Trophoblast cell (in vitro differentiated cells and primary cell): ENCODE results near the gene KIAA1328.
A peak's percentile ranks its signal among the peaks of the same experiment; 100 is the strongest.

Source experiments
- DNase-seq, 2 donors: peaks; one replicate each; pipeline ENCODE4 v3.0.0-alpha.2; 2016
- H2AFZ ChIP-seq: 2 replicates; pipeline ENCODE4 v1.6.1; 2013; ENCODE audit warnings: low read length, moderate library complexity, mild to moderate bottlenecking; ENCODE audit not compliant: insufficient read depth, poor library complexity
- H2AK5ac ChIP-seq: 2 replicates; pipeline ENCODE4 v1.6.1; 2013; ENCODE audit warnings: mild to moderate bottlenecking, low read length
- H2BK120ac ChIP-seq: 2 replicates; pipeline ENCODE4 v1.6.1; 2013; ENCODE audit warnings: low read length, mild to moderate bottlenecking, moderate library complexity; ENCODE audit not compliant: insufficient read depth, poor library complexity
- H2BK12ac ChIP-seq: 2 replicates; pipeline ENCODE4 v1.6.1; 2013; ENCODE audit warnings: mild to moderate bottlenecking, low read length, moderate library complexity
- H2BK5ac ChIP-seq: 2 replicates; pipeline ENCODE4 v1.6.1; 2013; ENCODE audit warnings: low read length, low read depth, moderate library complexity, mild to moderate bottlenecking; ENCODE audit not compliant: poor library complexity
- H3K14ac ChIP-seq: 2 replicates; pipeline ENCODE4 v1.6.1; 2013; ENCODE audit warnings: mild to moderate bottlenecking, low read length
- H3K18ac ChIP-seq: 2 replicates; pipeline ENCODE4 v1.6.1; 2013; ENCODE audit warnings: mild to moderate bottlenecking, low read length
- H3K23ac ChIP-seq: 2 replicates; pipeline ENCODE4 v1.6.1; 2013; ENCODE audit warnings: low read length
- H3K27ac ChIP-seq: 2 replicates; pipeline ENCODE4 v1.5.1; 2013; ENCODE audit warnings: low read depth, mild to moderate bottlenecking, inconsistent platforms, low read length, moderate library complexity
- H3K27me3 ChIP-seq: 2 replicates; pipeline ENCODE4 v1.6.1; 2013; ENCODE audit warnings: inconsistent platforms, mild to moderate bottlenecking, low read length, moderate library complexity; ENCODE audit not compliant: insufficient read depth
- H3K36me3 ChIP-seq, 2 experiments: 1 replicate in 1 of 2; 2 replicates in 1 of 2; pipeline ENCODE4 v1.6.1; 2013; ENCODE audit warnings: low read length in 2 of 2, mild to moderate bottlenecking in 2 of 2, moderate library complexity in 1 of 2; ENCODE audit not compliant: insufficient read depth in 2 of 2, control insufficient read depth in 1 of 2
- H3K4ac ChIP-seq: 2 replicates; pipeline ENCODE4 v1.6.1; 2013; ENCODE audit warnings: low read depth, mild to moderate bottlenecking, low read length, moderate library complexity
- H3K4me1 ChIP-seq, 2 experiments: 1 replicate in 1 of 2; 2 replicates in 1 of 2; pipeline ENCODE4 v1.6.1; 2013; ENCODE audit warnings: low read length in 2 of 2, mild to moderate bottlenecking in 2 of 2, moderate library complexity in 1 of 2; ENCODE audit not compliant: insufficient read depth in 2 of 2, control insufficient read depth in 1 of 2
- H3K4me2 ChIP-seq: 2 replicates; pipeline ENCODE4 v1.6.1; 2013; ENCODE audit warnings: inconsistent platforms, mild to moderate bottlenecking, low read length, moderate library complexity
- H3K4me3 ChIP-seq: 2 replicates; pipeline ENCODE4 v1.5.1; 2013; ENCODE audit warnings: mild to moderate bottlenecking, low read depth, low read length, inconsistent platforms
- H3K79me1 ChIP-seq: one replicate; pipeline ENCODE4 v1.6.1; 2013; ENCODE audit warnings: low read length
- H3K79me2 ChIP-seq: 2 replicates; pipeline ENCODE4 v1.6.1; 2013; ENCODE audit warnings: low read length, mild to moderate bottlenecking; ENCODE audit not compliant: control insufficient read depth, insufficient read depth, poor library complexity
- H3K9ac ChIP-seq: 2 replicates; pipeline ENCODE4 v1.6.1; 2013; ENCODE audit warnings: mild to moderate bottlenecking, low read length
- H3K9me3 ChIP-seq: 2 replicates; pipeline ENCODE4 v1.6.1; 2013; ENCODE audit warnings: low read depth, mild to moderate bottlenecking, control low read depth, inconsistent platforms, low read length; ENCODE audit not compliant: insufficient read depth
- H4K12ac ChIP-seq: 2 replicates; pipeline ENCODE4 v1.6.1; 2013; ENCODE audit warnings: low read depth, mild to moderate bottlenecking, low read length, moderate library complexity
- H4K8ac ChIP-seq: 2 replicates; pipeline ENCODE4 v1.6.1; 2013; ENCODE audit warnings: low read depth, mild to moderate bottlenecking, low read length, moderate library complexity
- H4K91ac ChIP-seq: one replicate; pipeline ENCODE4 v1.6.1; 2013; ENCODE audit warnings: low read depth, mild to moderate bottlenecking, low read length, moderate library complexity
- WGBS: extraction: QIAGEN DNeasy Blood & Tissue Kit; methylation state at CpG from one replicate; pipeline ENCODE4 v1.1.7; 2013; ENCODE audit warnings: missing lambda C conversion rate; ENCODE audit not compliant: insufficient read length, insufficient coverage; ENCODE audit errors: extremely low coverage; 5-methylcytosine and 5-hydroxymethylcytosine counted together

KIAA1328 gene

GRCh38 chr18:37122877-37123276 lies 293.9 kb downstream of the KIAA1328 start:
- no peaks in the 10 kb centered on the region for H3K36me3 ChIP-seq
- H2AFZ ChIP-seq: no peak overlapping the region
- no peak overlapping the region for H3K4me3 ChIP-seq
- no peaks in the 10 kb centered on the region for H3K79me1 ChIP-seq
- H2BK5ac ChIP-seq: no peak overlapping the region
- no peak overlapping the region for H3K27ac ChIP-seq
- H4K12ac ChIP-seq: no peak overlapping the region
- no peaks in the 10 kb centered on the region for H3K9me3 ChIP-seq
- no peaks in the 10 kb centered on the region for H3K27me3 ChIP-seq
- H3K79me2 ChIP-seq: no peaks in the 10 kb centered on the region
- no peak overlapping the region for H2BK12ac ChIP-seq
- no peak for DNase-seq
- H3K14ac ChIP-seq: no peak overlapping the region
- no peak overlapping the region for H4K91ac ChIP-seq
- no peaks in the 10 kb centered on the region for H3K4me1 ChIP-seq
- no peak overlapping the region for H4K8ac ChIP-seq
- no peak overlapping the region for H2BK120ac ChIP-seq
- H3K23ac ChIP-seq: no peak overlapping the region
- no peak overlapping the region for H3K18ac ChIP-seq
- no peak overlapping the region for H3K4me2 ChIP-seq
- no peak overlapping the region for H2AK5ac ChIP-seq
- no peak overlapping the region for H3K4ac ChIP-seq
- H3K9ac ChIP-seq: no peak overlapping the region

- Histone ChIP-seq H2AK5ac (no peak overlapping the region), H3K79me1 (no peaks in the 10 kb centered on the region), H3K23ac (no peak overlapping the region), H2AFZ (no peak overlapping the region), H3K4me3 (no peak overlapping the region), H3K4ac (no peak overlapping the region), H3K4me1 (no peaks in the 10 kb centered on the region), H3K27me3 (no peaks in the 10 kb centered on the region), H3K9me3 (no peaks in the 10 kb centered on the region), H4K91ac (no peak overlapping the region), H3K18ac (no peak overlapping the region), H2BK5ac (no peak overlapping the region), H3K36me3 (no peaks in the 10 kb centered on the region), H4K8ac (no peak overlapping the region), H2BK120ac (no peak overlapping the region), H3K79me2 (no peaks in the 10 kb centered on the region), H2BK12ac (no peak overlapping the region), H4K12ac (no peak overlapping the region), H3K27ac (no peak overlapping the region), H3K4me2 (no peak overlapping the region), H3K9ac (no peak overlapping the region), H3K14ac (no peak overlapping the region)
- peak in 1 of 2 donors; percentile 9 for DNase-seq
- no CpG with 5 or more reads among the region's 2 CpGs for WGBS
These were observed 295.6 kb downstream of the KIAA1328 start for GRCh38 chr18:37124516-37124915.

GRCh38 chr18:37135177-37135576 lies 306.2 kb downstream of the KIAA1328 start:
- H3K18ac ChIP-seq: no peak overlapping the region
- H2AFZ ChIP-seq: no peak overlapping the region
- no peak overlapping the region for H3K4me2 ChIP-seq
- no peak overlapping the region for H3K4me3 ChIP-seq
- no peak overlapping the region for H3K27ac ChIP-seq
- no peak overlapping the region for H4K12ac ChIP-seq
- no CpG with 5 or more reads among the region's 4 CpGs for WGBS
- H2BK12ac ChIP-seq: no peak overlapping the region
- H3K4me1 ChIP-seq: no peaks in the 10 kb centered on the region
- no peak overlapping the region for H2AK5ac ChIP-seq
- H3K36me3 ChIP-seq: no peaks in the 10 kb centered on the region
- no peak overlapping the region for H3K9ac ChIP-seq
- H2BK120ac ChIP-seq: no peak overlapping the region
- no peak overlapping the region for H3K4ac ChIP-seq
- no peak overlapping the region for H3K23ac ChIP-seq
- no peak overlapping the region for H4K8ac ChIP-seq
- DNase-seq: no peak
- H3K14ac ChIP-seq: no peak overlapping the region
- H3K9me3 ChIP-seq: no peaks in the 10 kb centered on the region
- no peaks in the 10 kb centered on the region for H3K79me2 ChIP-seq
- no peak overlapping the region for H4K91ac ChIP-seq
- H3K79me1 ChIP-seq: no peaks in the 10 kb centered on the region
- H2BK5ac ChIP-seq: no peak overlapping the region
- no peaks in the 10 kb centered on the region for H3K27me3 ChIP-seq

- Histone ChIP-seq H3K23ac (no peak overlapping the region), H3K79me1 (no peaks in the 10 kb centered on the region), H3K36me3 (no peaks in the 10 kb centered on the region), H3K4ac (no peak overlapping the region), H2BK120ac (no peak overlapping the region), H3K27me3 (no peaks in the 10 kb centered on the region), H2BK12ac (no peak overlapping the region), H3K4me1 (no peaks in the 10 kb centered on the region), H2BK5ac (no peak overlapping the region), H4K91ac (no peak overlapping the region), H4K8ac (no peak overlapping the region), H2AFZ (no peak overlapping the region), H3K79me2 (no peaks in the 10 kb centered on the region), H3K18ac (no peak overlapping the region), H2AK5ac (no peak overlapping the region), H3K14ac (no peak overlapping the region), H3K9ac (no peak overlapping the region), H3K4me3 (no peak overlapping the region), H3K27ac (no peak overlapping the region), H3K9me3 (no peaks in the 10 kb centered on the region), H3K4me2 (no peak overlapping the region), H4K12ac (no peak overlapping the region)
- no peak for DNase-seq
- no CpG with 5 or more reads among the region's 3 CpGs for WGBS
These were observed 309.5 kb downstream of the KIAA1328 start for GRCh38 chr18:37138456-37138855.
